Measurements from ENCODE around the gene CNN2. TPM values are rescaled to one million over a fixed set of nuclear protein-coding genes. Genes with fewer than 3 reads are reported as not detected.

CNN2 gene
- total and polyA plus RNA-seq, 2 of the 13 experiments (the other 11 are each of a cell fraction or from before 2014, with no cell fraction given), result 63.6 to 70.0 TPM

DNA sequence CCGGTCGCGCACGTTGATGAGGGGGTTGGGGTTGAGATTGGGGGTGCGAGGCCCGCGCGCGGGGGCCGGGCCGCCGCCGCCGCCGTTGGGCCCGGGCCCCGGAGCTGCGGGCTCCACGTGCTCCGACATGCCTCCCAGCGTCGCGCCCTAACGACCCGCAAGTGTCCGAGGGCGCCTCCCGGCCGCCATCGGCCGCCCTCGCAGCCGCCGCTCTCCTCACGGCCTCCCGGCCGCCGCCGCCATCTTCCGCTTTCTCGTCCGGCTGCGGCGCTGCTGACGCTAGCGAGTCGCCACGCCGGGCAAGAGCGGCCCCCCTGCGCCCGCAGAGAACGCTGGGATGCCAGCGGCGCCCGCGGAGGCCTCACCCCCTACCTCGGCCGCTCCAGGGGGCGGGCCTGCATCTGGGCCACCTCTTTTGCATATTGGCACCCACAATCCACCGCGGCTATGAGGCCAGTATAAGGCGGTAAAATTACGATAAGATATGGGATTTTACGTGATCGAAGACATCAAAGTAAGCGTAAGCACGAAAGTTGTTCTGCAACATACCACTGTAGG, 5.5 kb upstream of the CNN2 start, which contains the start of gene TMEM259 (continued):
- TF ChIP-seq, protein P1, sequence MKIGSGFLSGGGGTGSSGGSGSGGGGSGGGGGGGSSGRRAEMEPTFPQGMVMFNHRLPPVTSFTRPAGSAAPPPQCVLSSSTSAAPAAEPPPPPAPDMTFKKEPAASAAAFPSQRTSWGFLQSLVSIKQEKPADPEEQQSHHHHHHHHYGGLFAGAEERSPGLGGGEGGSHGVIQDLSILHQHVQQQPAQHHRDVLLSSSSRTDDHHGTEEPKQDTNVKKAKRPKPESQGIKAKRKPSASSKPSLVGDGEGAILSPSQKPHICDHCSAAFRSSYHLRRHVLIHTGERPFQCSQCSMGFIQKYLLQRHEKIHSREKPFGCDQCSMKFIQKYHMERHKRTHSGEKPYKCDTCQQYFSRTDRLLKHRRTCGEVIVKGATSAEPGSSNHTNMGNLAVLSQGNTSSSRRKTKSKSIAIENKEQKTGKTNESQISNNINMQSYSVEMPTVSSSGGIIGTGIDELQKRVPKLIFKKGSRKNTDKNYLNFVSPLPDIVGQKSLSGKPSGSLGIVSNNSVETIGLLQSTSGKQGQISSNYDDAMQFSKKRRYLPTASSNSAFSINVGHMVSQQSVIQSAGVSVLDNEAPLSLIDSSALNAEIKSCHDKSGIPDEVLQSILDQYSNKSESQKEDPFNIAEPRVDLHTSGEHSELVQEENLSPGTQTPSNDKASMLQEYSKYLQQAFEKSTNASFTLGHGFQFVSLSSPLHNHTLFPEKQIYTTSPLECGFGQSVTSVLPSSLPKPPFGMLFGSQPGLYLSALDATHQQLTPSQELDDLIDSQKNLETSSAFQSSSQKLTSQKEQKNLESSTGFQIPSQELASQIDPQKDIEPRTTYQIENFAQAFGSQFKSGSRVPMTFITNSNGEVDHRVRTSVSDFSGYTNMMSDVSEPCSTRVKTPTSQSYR (CRISPR knock-in tag; IDR thresholded peaks at IDR 0.05; ENCODE audit: borderline replicate concordance), result no peak
- TF ChIP-seq HDAC6 (IDR thresholded peaks at IDR 0.05; ENCODE audit: low read depth, low read length), result no peak
- TF ChIP-seq POLR2G (IDR thresholded peaks at IDR 0.05; ENCODE audit: low read depth, low read length), result peak; percentile 85
- 0 out of 2 replicates have a peak, but pooled peaks have one; percentile 55 for TF ChIP-seq ZSCAN29 (CRISPR knock-in tag; conservative IDR thresholded peaks at IDR 0.05)
- 0 out of 2 replicates have a peak, but pooled peaks have one; percentile 64 for TF ChIP-seq MED1 (CRISPR knock-in tag; IDR thresholded peaks at IDR 0.05)
- TF ChIP-seq, protein P2, sequence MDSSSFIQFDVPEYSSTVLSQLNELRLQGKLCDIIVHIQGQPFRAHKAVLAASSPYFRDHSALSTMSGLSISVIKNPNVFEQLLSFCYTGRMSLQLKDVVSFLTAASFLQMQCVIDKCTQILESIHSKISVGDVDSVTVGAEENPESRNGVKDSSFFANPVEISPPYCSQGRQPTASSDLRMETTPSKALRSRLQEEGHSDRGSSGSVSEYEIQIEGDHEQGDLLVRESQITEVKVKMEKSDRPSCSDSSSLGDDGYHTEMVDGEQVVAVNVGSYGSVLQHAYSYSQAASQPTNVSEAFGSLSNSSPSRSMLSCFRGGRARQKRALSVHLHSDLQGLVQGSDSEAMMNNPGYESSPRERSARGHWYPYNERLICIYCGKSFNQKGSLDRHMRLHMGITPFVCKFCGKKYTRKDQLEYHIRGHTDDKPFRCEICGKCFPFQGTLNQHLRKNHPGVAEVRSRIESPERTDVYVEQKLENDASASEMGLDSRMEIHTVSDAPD (CRISPR knock-in tag; IDR thresholded peaks at IDR 0.05), result 0 out of 2 replicates have a peak, but pooled peaks have one; percentile 57
- TF ChIP-seq, protein P3, sequence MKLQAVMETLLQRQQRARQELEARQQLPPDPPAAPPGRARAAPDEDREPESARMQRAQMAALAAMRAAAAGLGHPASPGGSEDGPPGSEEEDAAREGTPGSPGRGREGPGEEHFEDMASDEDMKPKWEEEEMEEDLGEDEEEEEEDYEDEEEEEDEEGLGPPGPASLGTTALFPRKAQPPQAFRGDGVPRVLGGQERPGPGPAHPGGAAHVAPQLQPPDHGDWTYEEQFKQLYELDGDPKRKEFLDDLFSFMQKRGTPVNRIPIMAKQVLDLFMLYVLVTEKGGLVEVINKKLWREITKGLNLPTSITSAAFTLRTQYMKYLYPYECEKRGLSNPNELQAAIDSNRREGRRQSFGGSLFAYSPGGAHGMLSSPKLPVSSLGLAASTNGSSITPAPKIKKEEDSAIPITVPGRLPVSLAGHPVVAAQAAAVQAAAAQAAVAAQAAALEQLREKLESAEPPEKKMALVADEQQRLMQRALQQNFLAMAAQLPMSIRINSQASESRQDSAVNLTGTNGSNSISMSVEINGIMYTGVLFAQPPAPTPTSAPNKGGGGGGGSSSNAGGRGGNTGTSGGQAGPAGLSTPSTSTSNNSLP (IDR thresholded peaks at IDR 0.05; ENCODE audit: low read depth, low read length), result no peak
- TF ChIP-seq ZKSCAN5 (CRISPR knock-in tag; IDR thresholded peaks at IDR 0.05), result no peak
- no peak for TF ChIP-seq MBNL3 (CRISPR knock-in tag; conservative IDR thresholded peaks at IDR 0.05)
- TF ChIP-seq POLR2A (IDR thresholded peaks at IDR 0.05; ENCODE audit: insufficient read depth in 1 of 2, low read depth in 2 of 2, low read length in 2 of 2), result peak in 1 of 2 experiments; percentile 71; a peak in 3 of 4 replicates
- TF ChIP-seq YEATS4 (CRISPR knock-in tag; IDR thresholded peaks at IDR 0.05; ENCODE audit: borderline replicate concordance), result peak; percentile 65; the same call in 1 of the 2 replicates
- no peak for TF ChIP-seq MED13 (CRISPR knock-in tag; IDR thresholded peaks at IDR 0.05)
- TF ChIP-seq ZNF616 (CRISPR knock-in tag; IDR thresholded peaks at IDR 0.05; ENCODE audit: low read depth), result 0 out of 2 replicates have a peak, but pooled peaks have one; percentile 4
- 0 out of 2 replicates have a peak, but pooled peaks have one; percentile 60 for TF ChIP-seq ZNF232 (CRISPR knock-in tag; IDR thresholded peaks at IDR 0.05; ENCODE audit: borderline replicate concordance)
- TF ChIP-seq, protein P4, sequence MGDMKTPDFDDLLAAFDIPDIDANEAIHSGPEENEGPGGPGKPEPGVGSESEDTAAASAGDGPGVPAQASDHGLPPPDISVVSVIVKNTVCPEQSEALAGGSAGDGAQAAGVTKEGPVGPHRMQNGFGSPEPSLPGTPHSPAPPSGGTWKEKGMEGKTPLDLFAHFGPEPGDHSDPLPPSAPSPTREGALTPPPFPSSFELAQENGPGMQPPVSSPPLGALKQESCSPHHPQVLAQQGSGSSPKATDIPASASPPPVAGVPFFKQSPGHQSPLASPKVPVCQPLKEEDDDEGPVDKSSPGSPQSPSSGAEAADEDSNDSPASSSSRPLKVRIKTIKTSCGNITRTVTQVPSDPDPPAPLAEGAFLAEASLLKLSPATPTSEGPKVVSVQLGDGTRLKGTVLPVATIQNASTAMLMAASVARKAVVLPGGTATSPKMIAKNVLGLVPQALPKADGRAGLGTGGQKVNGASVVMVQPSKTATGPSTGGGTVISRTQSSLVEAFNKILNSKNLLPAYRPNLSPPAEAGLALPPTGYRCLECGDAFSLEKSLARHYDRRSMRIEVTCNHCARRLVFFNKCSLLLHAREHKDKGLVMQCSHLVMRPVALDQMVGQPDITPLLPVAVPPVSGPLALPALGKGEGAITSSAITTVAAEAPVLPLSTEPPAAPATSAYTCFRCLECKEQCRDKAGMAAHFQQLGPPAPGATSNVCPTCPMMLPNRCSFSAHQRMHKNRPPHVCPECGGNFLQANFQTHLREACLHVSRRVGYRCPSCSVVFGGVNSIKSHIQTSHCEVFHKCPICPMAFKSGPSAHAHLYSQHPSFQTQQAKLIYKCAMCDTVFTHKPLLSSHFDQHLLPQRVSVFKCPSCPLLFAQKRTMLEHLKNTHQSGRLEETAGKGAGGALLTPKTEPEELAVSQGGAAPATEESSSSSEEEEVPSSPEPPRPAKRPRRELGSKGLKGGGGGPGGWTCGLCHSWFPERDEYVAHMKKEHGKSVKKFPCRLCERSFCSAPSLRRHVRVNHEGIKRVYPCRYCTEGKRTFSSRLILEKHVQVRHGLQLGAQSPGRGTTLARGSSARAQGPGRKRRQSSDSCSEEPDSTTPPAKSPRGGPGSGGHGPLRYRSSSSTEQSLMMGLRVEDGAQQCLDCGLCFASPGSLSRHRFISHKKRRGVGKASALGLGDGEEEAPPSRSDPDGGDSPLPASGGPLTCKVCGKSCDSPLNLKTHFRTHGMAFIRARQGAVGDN (CRISPR knock-in tag; IDR thresholded peaks at IDR 0.05), result peak; percentile 51
- TF ChIP-seq SIN3A (IDR thresholded peaks at IDR 0.05; ENCODE audit: borderline replicate concordance, low read depth, low read length), result peak; percentile 60; the same call in 1 of the 2 replicates
- TF ChIP-seq, protein P5, sequence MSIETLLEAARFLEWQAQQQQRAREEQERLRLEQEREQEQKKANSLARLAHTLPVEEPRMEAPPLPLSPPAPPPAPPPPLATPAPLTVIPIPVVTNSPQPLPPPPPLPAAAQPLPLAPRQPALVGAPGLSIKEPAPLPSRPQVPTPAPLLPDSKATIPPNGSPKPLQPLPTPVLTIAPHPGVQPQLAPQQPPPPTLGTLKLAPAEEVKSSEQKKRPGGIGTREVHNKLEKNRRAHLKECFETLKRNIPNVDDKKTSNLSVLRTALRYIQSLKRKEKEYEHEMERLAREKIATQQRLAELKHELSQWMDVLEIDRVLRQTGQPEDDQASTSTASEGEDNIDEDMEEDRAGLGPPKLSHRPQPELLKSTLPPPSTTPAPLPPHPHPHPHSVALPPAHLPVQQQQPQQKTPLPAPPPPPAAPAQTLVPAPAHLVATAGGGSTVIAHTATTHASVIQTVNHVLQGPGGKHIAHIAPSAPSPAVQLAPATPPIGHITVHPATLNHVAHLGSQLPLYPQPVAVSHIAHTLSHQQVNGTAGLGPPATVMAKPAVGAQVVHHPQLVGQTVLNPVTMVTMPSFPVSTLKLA (IDR thresholded peaks at IDR 0.05), result no peak
- TF ChIP-seq SAP130 (CRISPR knock-in tag; IDR thresholded peaks at IDR 0.05; ENCODE audit: low read depth), result peak; percentile 85

Data from HepG2 (cell line).